ENCODE measurements around the gene CSPG4.

The CSPG4 gene

DNA sequence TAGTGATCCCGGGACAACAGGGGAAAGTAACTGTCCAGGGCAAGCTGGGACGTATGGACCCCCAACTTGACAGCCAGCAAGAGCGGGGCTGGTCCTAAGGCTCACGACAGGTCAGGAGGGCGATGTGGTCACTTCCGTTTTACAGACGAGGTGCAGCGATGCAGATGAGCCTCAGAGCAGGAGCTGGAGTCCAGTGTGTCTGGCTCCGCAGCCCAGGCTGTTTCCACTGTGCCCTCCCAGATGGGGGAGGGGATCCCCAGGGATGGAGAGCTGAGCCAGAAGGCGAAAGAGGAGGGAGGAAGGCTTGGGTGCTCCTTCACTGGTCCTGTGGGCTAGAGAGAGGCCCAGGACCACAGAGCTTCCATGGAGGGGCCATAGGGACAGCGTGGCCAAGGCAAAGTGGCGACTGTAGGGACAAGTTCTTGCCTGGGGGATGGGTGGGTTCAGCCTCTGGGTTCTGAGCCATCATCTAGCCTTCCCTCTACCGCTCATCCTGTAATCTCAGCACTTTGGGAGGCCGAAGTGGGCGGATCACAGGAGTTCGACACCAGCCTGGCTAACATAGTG lies 59.2 kb downstream of the CSPG4 start:
- Histone ChIP-seq H3K4me3 (no peak overlapping the region), H3K9me3 (ENCODE audit: low read depth, low read length) (no peaks in the 10 kb centered on the region), H3K27ac (no peak overlapping the region), H3K36me3 (ENCODE audit: insufficient read depth, low read length) (no peaks in the 10 kb centered on the region), H3K9ac (ENCODE audit: insufficient read length) (no peak overlapping the region)
- no peak for DNase-seq (ENCODE audit: low read depth, low spot score)
- TF ChIP-seq POLR2AphosphoS5 (IDR thresholded peaks at IDR 0.05; ENCODE audit: borderline replicate concordance, low read depth, low read length) (no peak), EZH2 (IDR thresholded peaks at IDR 0.05) (no peak), FOXP2 (optimal IDR thresholded peaks at IDR 0.05; ENCODE audit: control extremely low read depth, extremely low read length, insufficient read depth) (no peak)

DNA sequence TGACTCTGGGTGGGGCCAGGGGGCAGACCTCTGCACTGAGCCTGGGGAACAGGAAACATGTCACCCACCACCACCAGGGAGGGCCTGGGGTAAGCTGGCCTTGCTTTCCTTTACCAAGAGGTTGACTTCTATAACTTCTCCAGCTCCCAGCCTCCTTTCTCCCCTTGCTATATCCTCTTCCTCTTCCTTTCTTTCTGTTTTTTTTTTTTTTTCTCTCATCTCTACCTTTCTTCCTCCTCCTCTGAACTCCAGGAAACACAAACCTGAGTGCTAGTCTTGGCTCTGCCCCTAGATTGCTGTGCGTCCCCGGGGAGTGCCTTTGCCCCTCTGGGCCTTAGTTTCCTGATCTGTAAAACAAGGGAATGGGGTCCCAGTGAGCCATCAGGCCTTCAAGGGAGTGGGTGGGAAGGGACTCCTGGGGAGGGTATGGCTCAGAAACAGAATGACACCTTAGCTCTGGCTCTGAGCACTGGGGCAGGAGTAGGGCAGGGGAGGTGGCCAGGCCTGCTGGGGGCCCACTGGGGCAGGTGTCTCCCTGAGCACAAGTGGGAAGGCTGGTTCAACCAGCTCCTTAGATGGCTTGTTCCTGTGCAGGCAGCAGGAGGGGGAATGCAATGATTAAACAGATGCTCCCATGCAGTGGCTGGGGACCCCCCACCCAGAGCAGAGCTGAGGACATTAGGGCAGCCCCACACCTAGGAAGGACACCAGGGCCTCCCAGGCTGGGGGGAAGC lies 60.7 kb downstream of the CSPG4 start:
- Histone ChIP-seq H3K4me3 (no peak overlapping the region), H3K27ac (no peak overlapping the region), H3K9ac (ENCODE audit: insufficient read length) (no peak overlapping the region), H3K9me3 (ENCODE audit: low read depth, low read length) (no peaks in the 10 kb centered on the region), H3K36me3 (ENCODE audit: insufficient read depth, low read length) (no peaks in the 10 kb centered on the region)
- TF ChIP-seq FOXP2 (optimal IDR thresholded peaks at IDR 0.05; ENCODE audit: control extremely low read depth, extremely low read length, insufficient read depth), result no peak
- TF ChIP-seq EZH2 (IDR thresholded peaks at IDR 0.05), result no peak
- TF ChIP-seq POLR2AphosphoS5 (IDR thresholded peaks at IDR 0.05; ENCODE audit: borderline replicate concordance, low read depth, low read length), result no peak
- DNase-seq (ENCODE audit: low read depth, low spot score), result no peak

DNA sequence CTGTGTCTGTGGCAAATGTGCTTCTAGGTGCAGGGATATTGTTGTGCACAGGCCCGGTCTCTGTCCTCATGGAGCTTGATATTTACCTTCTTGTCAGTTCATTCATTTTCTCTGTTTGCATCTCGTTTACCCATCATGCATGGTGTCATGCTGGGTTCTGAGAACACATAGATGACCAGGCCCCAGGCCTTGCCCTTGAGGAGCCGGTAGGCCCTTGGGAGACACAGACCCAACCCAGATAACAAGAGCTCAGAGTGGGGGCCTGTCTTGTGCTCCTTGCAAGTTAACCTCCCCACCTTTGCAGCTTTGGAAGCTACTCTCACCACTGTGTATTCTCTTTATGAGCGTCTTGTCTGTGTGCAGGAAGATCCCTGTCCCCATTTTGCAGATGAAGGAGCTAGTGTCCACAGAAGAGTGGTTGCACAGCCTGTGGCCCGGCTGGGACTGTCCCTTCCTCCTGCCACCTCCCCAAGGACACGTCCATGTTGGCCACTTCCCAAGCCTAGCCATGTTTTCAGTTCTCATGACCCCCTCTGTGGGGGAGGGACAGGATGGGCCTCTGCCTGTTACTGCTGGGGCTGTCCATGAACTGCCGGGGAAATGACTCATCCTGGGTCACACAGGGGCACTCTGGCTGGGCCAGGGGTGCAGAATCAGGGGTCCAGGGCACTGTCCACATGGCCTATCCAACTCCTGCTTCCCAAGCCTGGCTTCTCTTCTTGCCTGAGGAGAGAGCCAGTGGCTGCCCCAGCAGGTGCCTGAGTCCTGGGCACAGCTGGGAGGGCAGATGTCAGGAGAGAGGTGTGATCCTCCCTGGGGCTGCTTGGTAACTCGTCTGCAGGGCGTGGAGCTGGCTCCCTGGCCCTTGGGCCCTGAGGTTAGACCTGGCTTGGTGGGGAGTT lies 61.5 kb downstream of the CSPG4 start:
- no peak for TF ChIP-seq POLR2AphosphoS5 (IDR thresholded peaks at IDR 0.05; ENCODE audit: borderline replicate concordance, low read depth, low read length)
- TF ChIP-seq EZH2 (IDR thresholded peaks at IDR 0.05), result no peak
- TF ChIP-seq FOXP2 (optimal IDR thresholded peaks at IDR 0.05; ENCODE audit: control extremely low read depth, extremely low read length, insufficient read depth), result no peak
- H3K36me3 ChIP-seq (ENCODE audit: insufficient read depth, low read length), result no peaks in the 10 kb centered on the region
- no peaks in the 10 kb centered on the region for H3K9me3 ChIP-seq (ENCODE audit: low read depth, low read length)
- no peak overlapping the region for H3K4me3 ChIP-seq
- DNase-seq (ENCODE audit: low read depth, low spot score), result no peak
- no peak overlapping the region for H3K9ac ChIP-seq (ENCODE audit: insufficient read length)
- no peak overlapping the region for H3K27ac ChIP-seq

DNA sequence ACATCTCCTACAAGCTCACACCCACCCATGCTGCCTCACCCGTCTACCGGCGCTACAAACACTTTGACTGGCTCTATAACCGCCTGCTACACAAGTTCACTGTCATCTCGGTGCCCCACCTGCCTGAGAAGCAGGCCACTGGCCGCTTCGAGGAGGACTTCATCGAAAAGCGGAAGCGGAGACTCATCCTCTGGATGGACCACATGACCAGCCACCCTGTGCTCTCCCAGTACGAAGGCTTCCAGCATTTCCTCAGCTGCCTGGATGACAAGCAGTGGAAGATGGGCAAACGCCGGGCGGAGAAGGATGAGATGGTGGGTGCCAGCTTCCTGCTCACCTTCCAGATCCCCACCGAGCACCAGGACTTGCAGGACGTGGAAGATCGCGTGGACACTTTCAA lies 62.8 kb downstream of the CSPG4 start:
- no peaks in the 10 kb centered on the region for H3K36me3 ChIP-seq (ENCODE audit: insufficient read depth, low read length)
- H3K9me3 ChIP-seq (ENCODE audit: low read depth, low read length), result no peaks in the 10 kb centered on the region
- TF ChIP-seq EZH2 (IDR thresholded peaks at IDR 0.05), result no peak
- TF ChIP-seq FOXP2 (optimal IDR thresholded peaks at IDR 0.05; ENCODE audit: control extremely low read depth, extremely low read length, insufficient read depth), result no peak
- TF ChIP-seq POLR2AphosphoS5 (IDR thresholded peaks at IDR 0.05; ENCODE audit: borderline replicate concordance, low read depth, low read length), result no peak
- no peak overlapping the region for H3K9ac ChIP-seq (ENCODE audit: insufficient read length)
- H3K4me3 ChIP-seq, result no peak overlapping the region
- no peak for DNase-seq (ENCODE audit: low read depth, low spot score)
- H3K27ac ChIP-seq, result no peak overlapping the region

DNA sequence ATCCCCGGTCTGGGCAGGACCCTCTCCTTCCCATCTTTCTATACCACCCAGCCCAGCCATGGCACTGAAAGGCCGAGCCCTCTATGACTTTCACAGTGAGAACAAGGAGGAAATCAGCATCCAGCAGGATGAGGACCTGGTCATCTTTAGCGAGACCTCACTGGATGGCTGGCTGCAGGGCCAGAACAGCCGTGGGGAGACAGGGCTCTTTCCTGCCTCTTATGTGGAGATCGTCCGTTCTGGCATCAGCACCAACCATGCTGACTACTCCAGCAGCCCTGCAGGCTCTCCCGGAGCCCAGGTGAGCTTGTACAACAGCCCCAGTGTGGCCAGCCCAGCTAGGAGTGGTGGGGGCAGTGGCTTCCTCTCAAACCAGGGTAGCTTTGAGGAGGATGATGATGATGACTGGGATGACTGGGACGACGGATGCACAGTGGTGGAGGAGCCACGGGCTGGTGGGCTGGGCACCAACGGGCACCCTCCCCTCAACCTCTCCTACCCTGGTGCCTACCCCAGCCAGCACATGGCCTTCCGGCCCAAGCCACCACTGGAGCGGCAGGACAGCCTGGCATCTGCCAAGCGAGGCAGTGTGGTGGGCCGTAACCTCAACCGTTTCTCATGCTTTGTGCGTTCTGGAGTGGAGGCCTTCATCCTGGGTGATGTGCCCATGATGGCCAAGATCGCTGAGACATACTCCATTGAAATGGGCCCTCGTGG lies 63.4 kb downstream of the CSPG4 start:
- H3K4me3 ChIP-seq, result no peak overlapping the region
- no peak overlapping the region for H3K27ac ChIP-seq
- DNase-seq (ENCODE audit: low read depth, low spot score), result no peak
- TF ChIP-seq POLR2AphosphoS5 (IDR thresholded peaks at IDR 0.05; ENCODE audit: borderline replicate concordance, low read depth, low read length), result no peak
- no peak for TF ChIP-seq EZH2 (IDR thresholded peaks at IDR 0.05)
- TF ChIP-seq FOXP2 (optimal IDR thresholded peaks at IDR 0.05; ENCODE audit: control extremely low read depth, extremely low read length, insufficient read depth), result no peak
- no peaks in the 10 kb centered on the region for H3K9me3 ChIP-seq (ENCODE audit: low read depth, low read length)
- H3K36me3 ChIP-seq (ENCODE audit: insufficient read depth, low read length), result no peaks in the 10 kb centered on the region
- H3K9ac ChIP-seq (ENCODE audit: insufficient read length), result no peak overlapping the region

DNA sequence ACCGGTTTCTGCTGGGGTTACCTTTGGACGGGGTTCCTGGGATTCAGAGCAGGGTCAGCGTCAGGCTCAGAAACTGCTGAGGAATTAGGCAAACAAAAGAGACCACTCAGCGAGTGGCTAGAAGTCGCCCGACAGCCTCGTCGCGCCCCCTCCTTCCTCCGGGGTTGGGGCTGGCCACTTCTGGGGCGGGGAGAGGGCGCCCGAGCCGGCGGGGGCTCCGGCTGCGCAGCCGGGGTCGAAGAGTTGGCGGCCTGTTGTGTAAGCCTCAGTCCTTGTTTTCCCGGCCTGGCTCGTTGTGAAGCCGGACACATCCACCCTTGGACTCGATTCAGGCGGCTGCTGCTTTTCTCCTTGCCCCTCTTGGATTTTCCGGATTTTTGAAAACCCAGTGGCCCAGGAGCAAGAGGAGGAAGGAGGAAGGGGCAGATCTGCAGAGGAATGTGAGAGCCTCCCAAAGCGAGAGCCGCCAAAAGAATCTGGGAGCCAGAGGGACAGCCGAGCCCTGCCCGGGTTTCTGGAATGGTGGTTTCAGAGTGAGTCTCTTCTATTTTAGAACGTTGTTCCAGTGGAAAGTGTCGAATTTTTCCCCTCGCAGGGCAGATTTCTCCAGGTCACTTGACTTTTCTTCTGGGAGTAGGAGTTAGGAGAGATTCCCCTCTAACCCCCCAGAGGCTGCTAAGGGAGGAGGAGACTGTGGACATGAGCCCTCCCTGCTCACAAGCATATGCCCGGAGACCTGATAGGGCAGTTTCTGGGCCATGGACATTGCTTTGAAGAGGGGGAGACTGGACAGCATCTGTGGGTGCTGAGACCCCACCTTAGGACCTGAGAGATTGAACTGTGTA lies 64.3 kb downstream of the CSPG4 start:
- H3K36me3 ChIP-seq (ENCODE audit: insufficient read depth, low read length), result no peaks in the 10 kb centered on the region
- DNase-seq (ENCODE audit: low read depth, low spot score), result no peak
- peak overlapping the region; percentile 75 for H3K9ac ChIP-seq (ENCODE audit: insufficient read length)
- no peak overlapping the region for H3K27ac ChIP-seq
- H3K4me3 ChIP-seq, result peak overlapping the region; percentile 91
- no peaks in the 10 kb centered on the region for H3K9me3 ChIP-seq (ENCODE audit: low read depth, low read length)
- TF ChIP-seq FOXP2 (optimal IDR thresholded peaks at IDR 0.05; ENCODE audit: control extremely low read depth, extremely low read length, insufficient read depth) (no peak), EZH2 (IDR thresholded peaks at IDR 0.05) (no peak), POLR2AphosphoS5 (IDR thresholded peaks at IDR 0.05; ENCODE audit: borderline replicate concordance, low read depth, low read length) (no peak)

DNA sequence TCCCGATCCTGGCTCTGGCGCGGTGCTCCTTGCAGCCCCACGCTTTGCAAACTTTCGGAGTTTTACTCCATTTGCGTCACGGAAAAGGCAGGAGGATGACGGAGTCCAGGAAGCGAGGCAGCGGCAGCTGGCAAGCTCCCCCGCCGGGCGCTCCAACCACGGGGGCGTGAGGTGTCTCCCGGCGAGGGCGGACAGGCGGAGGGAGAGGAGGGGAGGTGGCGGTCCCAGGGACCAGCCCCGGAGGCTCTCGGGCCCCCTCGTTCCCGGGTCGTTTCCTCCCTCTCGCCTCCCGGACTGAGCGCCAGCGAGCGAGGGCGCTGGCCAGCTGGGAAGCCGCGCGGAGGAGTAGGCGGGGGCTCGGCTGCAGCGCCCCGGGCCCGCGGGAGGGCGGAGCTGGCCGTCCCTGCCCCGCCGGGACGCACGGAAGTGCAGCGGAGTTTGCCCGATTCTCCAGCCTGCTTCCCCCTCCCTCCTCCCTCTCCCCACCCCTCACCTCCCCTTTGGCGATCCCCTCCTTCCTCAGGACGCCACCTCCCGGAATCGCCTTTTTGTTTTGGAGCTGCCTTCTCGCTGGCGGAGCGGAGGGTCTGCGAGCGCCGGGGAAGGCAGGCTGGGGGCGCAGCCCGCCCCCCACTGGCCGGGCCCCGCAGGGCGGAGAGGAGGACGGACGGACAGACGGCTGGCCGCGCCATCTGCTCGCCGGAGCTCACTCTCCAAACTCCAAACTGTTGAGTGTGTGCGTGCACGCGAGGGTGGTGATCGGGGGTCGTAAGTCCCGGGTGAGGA lies 65.1 kb downstream of the CSPG4 start, which contains the start of gene SNX33:
TSS of gene SNX33 (plus strand) at position 543 of the 786 bp plus-strand sequence. CDS start 1,191 bp downstream, outside the sequence.
- Histone ChIP-seq H3K27ac (no peak within 1 kb of the TSS), H3K9me3 (ENCODE audit: low read depth, low read length) (no peaks in the 10 kb centered on the region), H3K36me3 (ENCODE audit: insufficient read depth, low read length) (no peaks in the 10 kb centered on the region), H3K9ac (ENCODE audit: insufficient read length) (peak within 1 kb of the TSS; percentile 75), H3K4me3 (peak within 1 kb of the TSS; percentile 91)
- TF ChIP-seq POLR2AphosphoS5 (IDR thresholded peaks at IDR 0.05; ENCODE audit: borderline replicate concordance, low read depth, low read length) (no peak; the same call in 1 of the 2 replicates), EZH2 (IDR thresholded peaks at IDR 0.05) (no peak), FOXP2 (optimal IDR thresholded peaks at IDR 0.05; ENCODE audit: control extremely low read depth, extremely low read length, insufficient read depth) (no peak)
- no peak for DNase-seq (ENCODE audit: low read depth, low spot score)
